Hematopoietic multipotent progenitor cell treated with erythropoietin and hydrocortisone succinate and interleukin-3 and kit ligand, for 6 days (in vitro differentiated cells): ENCODE results near the gene HCRT.
A peak's percentile ranks its signal among the peaks of the same experiment; 100 is the strongest.
"Not testable (repeated sequence)": the region's sequence is repeated elsewhere in the genome, so short reads cannot be mapped to it uniquely, and the experiment has no call there.

Experiments
- DNase-seq: peaks from one replicate; pipeline ENCODE4 v3.0.0-alpha.2; 2015

HCRT gene

GRCh38 chr17:42197564-42198156 is 12.4 kb upstream of the HCRT start:
- DNase-seq, result no peak

- peak; percentile 96 for DNase-seq
Observed at GRCh38 chr17:42193969-42194899, 9.0 kb upstream of the HCRT start, which contains the start of gene GHDC. TSS of gene GHDC (minus strand) at chr17:42194494. CDS start at chr17:42193581, 913 bp downstream.

- no peak for DNase-seq
Observed at GRCh38 chr17:42193216-42193968, 8.1 kb upstream of the HCRT start.

- no peak for DNase-seq
Observed at GRCh38 chr17:42192189-42193126, 7.2 kb upstream of the HCRT start.

GRCh38 chr17:42191275-42191608 is 6.0 kb upstream of the HCRT start:
- DNase-seq, result no peak

GRCh38 chr17:42190491-42191274 is 5.4 kb upstream of the HCRT start:
- DNase-seq, result no peak

GRCh38 chr17:42189651-42189965 is 4.4 kb upstream of the HCRT start:
- DNase-seq, result no peak

- DNase-seq, result peak; percentile 47
Observed at GRCh38 chr17:42188749-42189650, 3.7 kb upstream of the HCRT start.

- no peak for DNase-seq
Observed at GRCh38 chr17:42187833-42188232, 2.6 kb upstream of the HCRT start.

GRCh38 chr17:42186191-42186590 is 939 bp upstream of the HCRT start:
- not testable (repeated sequence) for DNase-seq

- DNase-seq, result no peak
Observed at GRCh38 chr17:42185621-42185930, 324 bp upstream of the HCRT start.

- peak; percentile 89 for DNase-seq
Observed at GRCh38 chr17:42183741-42184711, 1.2 kb downstream of the HCRT start.

- DNase-seq, result no peak
Observed at GRCh38 chr17:42182927-42183734, 2.1 kb downstream of the HCRT start.

GRCh38 chr17:42181851-42182207 is 3.4 kb downstream of the HCRT start:
- DNase-seq, result no peak

GRCh38 chr17:42180922-42181850 is 4.1 kb downstream of the HCRT start, which contains the start of gene KCNH4:
TSS of gene KCNH4 (minus strand) at chr17:42181142. CDS start at chr17:42180945, 197 bp downstream.
- DNase-seq, result peak; percentile 92

- DNase-seq, result no peak
Observed at GRCh38 chr17:42180411-42180921, 4.8 kb downstream of the HCRT start.

- DNase-seq, result peak; percentile 75
Observed at GRCh38 chr17:42179911-42180410, 5.3 kb downstream of the HCRT start.
